NCI-H1694 treated with DMSO at 0.1 percent for 48 hours (cell line): Measurements from ENCODE around the gene EPM2A.

Experiments
- DNase-seq: peaks from one replicate; lab custom pipeline; 2025; lab: John Stamatoyannopoulos, UW

Gene EPM2A

GRCh38 chr6:145602726-145603326 is 132.5 kb downstream of the EPM2A start:
- DNase-seq, result no peak

- DNase-seq, result no peak
These were observed 133.9 kb downstream of the EPM2A start for GRCh38 chr6:145601397-145601796.

- DNase-seq, result no peak
These were observed 135.0 kb downstream of the EPM2A start for GRCh38 chr6:145600299-145600698.

GRCh38 chr6:145588981-145589380 is 146.3 kb downstream of the EPM2A start:
- no peak for DNase-seq

- no peak for DNase-seq
These were observed 148.0 kb downstream of the EPM2A start for GRCh38 chr6:145587334-145587733.

GRCh38 chr6:145583753-145584152 is 151.6 kb downstream of the EPM2A start:
- DNase-seq, result no peak
